ENCODE measurements around the gene MUC4.

DNA sequence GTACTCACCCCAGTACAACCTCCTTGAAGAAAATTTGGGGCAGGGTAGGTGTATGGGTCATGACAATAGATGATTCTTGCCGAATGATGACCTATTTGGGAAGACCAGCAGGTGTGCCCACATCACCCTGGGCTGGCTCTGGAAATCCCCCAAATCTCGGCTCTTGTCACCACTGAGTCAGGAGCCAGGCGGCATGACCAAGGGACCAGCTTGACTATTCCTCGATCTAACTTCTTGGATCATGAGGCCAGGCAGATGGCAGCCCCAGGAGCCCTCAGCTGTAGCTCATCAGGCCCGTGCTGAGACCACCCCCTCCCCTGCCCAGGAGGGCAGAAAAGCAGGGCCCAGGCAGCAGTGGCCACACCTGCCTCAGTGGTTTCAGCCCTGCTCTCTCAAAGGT is 9.2 kb upstream of the MUC4 start:
- TF ChIP-seq, protein P1, sequence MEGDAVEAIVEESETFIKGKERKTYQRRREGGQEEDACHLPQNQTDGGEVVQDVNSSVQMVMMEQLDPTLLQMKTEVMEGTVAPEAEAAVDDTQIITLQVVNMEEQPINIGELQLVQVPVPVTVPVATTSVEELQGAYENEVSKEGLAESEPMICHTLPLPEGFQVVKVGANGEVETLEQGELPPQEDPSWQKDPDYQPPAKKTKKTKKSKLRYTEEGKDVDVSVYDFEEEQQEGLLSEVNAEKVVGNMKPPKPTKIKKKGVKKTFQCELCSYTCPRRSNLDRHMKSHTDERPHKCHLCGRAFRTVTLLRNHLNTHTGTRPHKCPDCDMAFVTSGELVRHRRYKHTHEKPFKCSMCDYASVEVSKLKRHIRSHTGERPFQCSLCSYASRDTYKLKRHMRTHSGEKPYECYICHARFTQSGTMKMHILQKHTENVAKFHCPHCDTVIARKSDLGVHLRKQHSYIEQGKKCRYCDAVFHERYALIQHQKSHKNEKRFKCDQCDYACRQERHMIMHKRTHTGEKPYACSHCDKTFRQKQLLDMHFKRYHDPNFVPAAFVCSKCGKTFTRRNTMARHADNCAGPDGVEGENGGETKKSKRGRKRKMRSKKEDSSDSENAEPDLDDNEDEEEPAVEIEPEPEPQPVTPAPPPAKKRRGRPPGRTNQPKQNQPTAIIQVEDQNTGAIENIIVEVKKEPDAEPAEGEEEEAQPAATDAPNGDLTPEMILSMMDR (conservative IDR thresholded peaks at IDR 0.05; ENCODE audit: low read depth, low read length), result no peak
- TF ChIP-seq EZH2 (IDR thresholded peaks at IDR 0.05; ENCODE audit: borderline replicate concordance, low read depth, low read length, poor library complexity, severe bottlenecking), result no peak

All from A673 (cell line).